Measurements from ENCODE around the gene AXL.
"Not testable (repeated sequence)": the region's sequence is repeated elsewhere in the genome, so short reads cannot be mapped to it uniquely, and the experiment has no call there.

Gene AXL

GRCh38 chr19:41195675-41196497 lies 23.1 kb upstream of the AXL start:
- no peak overlapping the region for H3K4me3 Mint-ChIP-seq
- H3K27me3 Mint-ChIP-seq (ENCODE audit: low read depth) = peaks cover 37% of the 10 kb centered on the region
- H3K9me3 Mint-ChIP-seq = no peaks in the 10 kb centered on the region
- peaks cover 3% of the 10 kb centered on the region for H3K36me3 Mint-ChIP-seq (ENCODE audit: low read depth)
- H3K27ac Mint-ChIP-seq = no peak overlapping the region
- H3K4me1 Mint-ChIP-seq (ENCODE audit: low read depth) = peaks cover 16% of the 10 kb centered on the region

- peaks cover 8% of the 10 kb centered on the region for H3K4me1 Mint-ChIP-seq (ENCODE audit: low read depth)
- H3K36me3 Mint-ChIP-seq (ENCODE audit: low read depth) = peaks cover under 1% of the 10 kb centered on the region
- no peaks in the 10 kb centered on the region for H3K9me3 Mint-ChIP-seq
- no peak overlapping the region for H3K27ac Mint-ChIP-seq
- H3K4me3 Mint-ChIP-seq = no peak overlapping the region
- peaks cover 18% of the 10 kb centered on the region for H3K27me3 Mint-ChIP-seq (ENCODE audit: low read depth)
Measured at GRCh38 chr19:41198559-41198958, 20.5 kb upstream of the AXL start.

DNA sequence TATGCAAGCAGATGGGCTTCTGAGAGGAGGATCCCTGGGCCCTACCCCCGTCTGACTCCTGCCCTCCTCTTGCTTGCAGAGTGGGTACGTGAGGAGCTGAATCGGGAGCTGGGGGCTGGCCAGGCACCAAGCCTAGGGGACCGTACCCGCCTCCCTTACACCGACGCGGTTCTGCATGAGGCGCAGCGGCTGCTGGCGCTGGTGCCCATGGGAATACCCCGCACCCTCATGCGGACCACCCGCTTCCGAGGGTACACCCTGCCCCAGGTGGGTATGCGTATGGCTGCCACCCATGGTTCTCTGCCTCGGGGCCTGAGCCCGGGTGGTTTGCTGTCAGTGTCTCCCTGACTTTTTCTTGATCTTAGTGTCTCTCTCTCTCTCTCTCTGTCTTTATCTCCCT lies 15.7 kb upstream of the AXL start:
- H3K36me3 Mint-ChIP-seq (ENCODE audit: low read depth) = peaks cover 2% of the 10 kb centered on the region
- no peak overlapping the region for H3K4me3 Mint-ChIP-seq
- H3K9me3 Mint-ChIP-seq = no peaks in the 10 kb centered on the region
- H3K27me3 Mint-ChIP-seq (ENCODE audit: low read depth) = no peaks in the 10 kb centered on the region
- H3K27ac Mint-ChIP-seq = no peak overlapping the region
- peaks cover 17% of the 10 kb centered on the region for H3K4me1 Mint-ChIP-seq (ENCODE audit: low read depth)

GRCh38 chr19:41204338-41204737 lies 14.7 kb upstream of the AXL start:
- H3K27me3 Mint-ChIP-seq (ENCODE audit: low read depth); H3K4me3 Mint-ChIP-seq; H3K9me3 Mint-ChIP-seq; H3K36me3 Mint-ChIP-seq (ENCODE audit: low read depth): not testable (repeated sequence)
- Mint-ChIP-seq H3K4me1 (ENCODE audit: low read depth) (peaks cover 17% of the 10 kb centered on the region), H3K27ac (peak overlapping the region; percentile 81)

GRCh38 chr19:41205995-41206394 lies 13.0 kb upstream of the AXL start:
- peaks cover 2% of the 10 kb centered on the region for H3K36me3 Mint-ChIP-seq (ENCODE audit: low read depth)
- no peaks in the 10 kb centered on the region for H3K27me3 Mint-ChIP-seq (ENCODE audit: low read depth)
- peaks cover 17% of the 10 kb centered on the region for H3K4me1 Mint-ChIP-seq (ENCODE audit: low read depth)
- no peaks in the 10 kb centered on the region for H3K9me3 Mint-ChIP-seq
- no peak overlapping the region for H3K4me3 Mint-ChIP-seq
- H3K27ac Mint-ChIP-seq = no peak overlapping the region

GRCh38 chr19:41206456-41206855 lies 12.6 kb upstream of the AXL start:
- Mint-ChIP-seq H3K27me3 (ENCODE audit: low read depth) (no peaks in the 10 kb centered on the region), H3K9me3 (no peaks in the 10 kb centered on the region)

DNA sequence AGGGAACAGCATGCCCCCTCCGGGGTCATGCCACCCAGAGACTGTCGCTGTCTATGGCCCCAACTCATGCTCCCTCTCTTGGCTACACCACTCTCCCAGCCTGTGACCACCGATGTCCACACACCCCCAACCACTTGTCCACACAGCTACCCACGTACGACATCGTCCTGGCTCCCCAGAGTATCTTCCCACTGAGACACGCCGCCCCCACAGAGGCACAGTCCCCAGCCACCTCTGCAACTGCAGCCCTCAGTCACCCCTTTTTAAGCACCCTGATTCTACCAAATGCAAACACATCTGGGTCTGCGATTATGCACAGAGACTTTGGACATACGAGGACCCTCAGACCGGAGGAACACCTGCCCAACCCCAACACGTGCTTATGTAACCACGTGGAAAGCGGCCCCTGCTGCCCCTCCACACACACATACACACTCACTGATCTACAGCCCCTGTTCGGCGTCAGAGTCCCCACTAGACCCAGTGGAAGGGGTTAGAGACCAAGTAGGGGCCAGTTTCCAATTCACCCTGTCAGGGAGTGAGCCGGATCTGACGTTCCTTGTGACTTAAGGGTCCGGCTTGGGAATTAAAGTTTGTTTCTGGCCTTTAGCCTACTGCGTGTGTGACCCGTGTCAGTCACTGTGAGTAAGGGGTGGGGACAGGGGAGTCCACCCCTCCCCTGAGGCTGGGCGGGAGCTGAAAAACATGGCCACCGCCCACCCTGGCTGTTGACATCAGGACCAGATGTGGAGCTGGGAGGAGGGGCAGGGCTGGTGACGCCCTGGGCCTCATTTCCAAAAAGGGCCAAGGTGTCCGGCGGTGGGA lies 11.9 kb upstream of the AXL start:
- peaks cover 17% of the 10 kb centered on the region for H3K4me1 Mint-ChIP-seq (ENCODE audit: low read depth)
- no peak overlapping the region for H3K27ac Mint-ChIP-seq
- peaks cover 2% of the 10 kb centered on the region for H3K36me3 Mint-ChIP-seq (ENCODE audit: low read depth)
- no peaks in the 10 kb centered on the region for H3K27me3 Mint-ChIP-seq (ENCODE audit: low read depth)
- no peak overlapping the region for H3K4me3 Mint-ChIP-seq
- H3K9me3 Mint-ChIP-seq = no peaks in the 10 kb centered on the region

More at GRCh38 chr19:41206456-41206855, 12.6 kb upstream of the AXL start:
- no peak overlapping the region for H3K4me3 Mint-ChIP-seq
- H3K27ac Mint-ChIP-seq = no peak overlapping the region
- H3K4me1 Mint-ChIP-seq (ENCODE audit: low read depth) = peaks cover 17% of the 10 kb centered on the region
- H3K36me3 Mint-ChIP-seq (ENCODE audit: low read depth) = peaks cover 2% of the 10 kb centered on the region

DNA sequence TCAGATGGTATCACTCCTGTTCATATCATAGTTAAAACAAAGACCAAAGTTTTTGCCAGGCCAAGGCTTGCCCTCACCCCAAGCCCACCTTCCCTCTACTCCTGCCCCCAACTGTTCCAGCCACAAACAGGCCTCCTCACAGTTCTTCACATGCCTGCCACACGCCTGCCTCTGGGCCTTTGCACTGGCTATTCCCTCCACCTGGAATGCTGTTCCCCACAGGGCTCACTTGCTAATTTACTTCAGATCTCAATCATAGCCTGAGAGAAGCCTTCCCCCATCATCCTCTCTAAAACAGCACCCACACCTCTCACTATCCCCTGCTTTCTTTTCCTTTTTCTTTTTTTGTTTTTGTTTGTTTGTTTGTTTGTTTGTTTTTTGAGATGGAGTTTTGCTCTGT lies 4.9 kb upstream of the AXL start:
- no peaks in the 10 kb centered on the region for H3K9me3 Mint-ChIP-seq
- no peak overlapping the region for H3K27ac Mint-ChIP-seq
- H3K27me3 Mint-ChIP-seq (ENCODE audit: low read depth) = peaks cover 28% of the 10 kb centered on the region

DNA sequence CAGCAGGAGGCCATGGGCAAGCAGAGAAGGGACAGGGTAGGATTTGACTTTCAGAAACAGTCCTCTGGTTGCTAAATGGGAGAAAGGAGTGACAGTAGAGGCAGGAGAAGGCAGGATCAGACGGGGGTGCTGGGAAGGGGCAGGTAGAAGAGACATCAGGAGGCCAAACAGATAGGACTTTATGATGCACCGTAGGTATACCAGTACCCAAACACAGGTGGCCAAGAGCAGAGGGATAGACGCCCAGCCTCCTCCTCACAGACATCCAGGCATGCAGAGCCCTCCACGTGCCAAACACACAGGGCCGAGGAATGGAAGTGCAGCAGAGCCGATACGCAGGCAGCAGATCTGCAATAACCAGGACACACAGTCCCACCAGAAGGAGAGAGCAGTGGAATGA lies 1.3 kb upstream of the AXL start:
- Mint-ChIP-seq H3K4me3 (no peak overlapping the region), H3K9me3 (no peaks in the 10 kb centered on the region), H3K4me1 (ENCODE audit: low read depth) (no peaks in the 10 kb centered on the region), H3K36me3 (ENCODE audit: low read depth) (peaks cover 2% of the 10 kb centered on the region), H3K27me3 (ENCODE audit: low read depth) (peaks cover 52% of the 10 kb centered on the region), H3K27ac (no peak overlapping the region)

More for the DNA sequence above, 4.9 kb upstream of the AXL start:
- no peak overlapping the region for H3K4me3 Mint-ChIP-seq
- no peaks in the 10 kb centered on the region for H3K36me3 Mint-ChIP-seq (ENCODE audit: low read depth)
- H3K4me1 Mint-ChIP-seq (ENCODE audit: low read depth) = no peaks in the 10 kb centered on the region

- H3K9me3 Mint-ChIP-seq = no peaks in the 10 kb centered on the region
- H3K4me1 Mint-ChIP-seq (ENCODE audit: low read depth) = no peaks in the 10 kb centered on the region
- H3K36me3 Mint-ChIP-seq (ENCODE audit: low read depth) = peaks cover 2% of the 10 kb centered on the region
- H3K27ac Mint-ChIP-seq = no peak overlapping the region
- H3K27me3 Mint-ChIP-seq (ENCODE audit: low read depth) = peaks cover 52% of the 10 kb centered on the region
- no peak overlapping the region for H3K4me3 Mint-ChIP-seq
Measured at GRCh38 chr19:41218249-41218614, 791 bp upstream of the AXL start.

DNA sequence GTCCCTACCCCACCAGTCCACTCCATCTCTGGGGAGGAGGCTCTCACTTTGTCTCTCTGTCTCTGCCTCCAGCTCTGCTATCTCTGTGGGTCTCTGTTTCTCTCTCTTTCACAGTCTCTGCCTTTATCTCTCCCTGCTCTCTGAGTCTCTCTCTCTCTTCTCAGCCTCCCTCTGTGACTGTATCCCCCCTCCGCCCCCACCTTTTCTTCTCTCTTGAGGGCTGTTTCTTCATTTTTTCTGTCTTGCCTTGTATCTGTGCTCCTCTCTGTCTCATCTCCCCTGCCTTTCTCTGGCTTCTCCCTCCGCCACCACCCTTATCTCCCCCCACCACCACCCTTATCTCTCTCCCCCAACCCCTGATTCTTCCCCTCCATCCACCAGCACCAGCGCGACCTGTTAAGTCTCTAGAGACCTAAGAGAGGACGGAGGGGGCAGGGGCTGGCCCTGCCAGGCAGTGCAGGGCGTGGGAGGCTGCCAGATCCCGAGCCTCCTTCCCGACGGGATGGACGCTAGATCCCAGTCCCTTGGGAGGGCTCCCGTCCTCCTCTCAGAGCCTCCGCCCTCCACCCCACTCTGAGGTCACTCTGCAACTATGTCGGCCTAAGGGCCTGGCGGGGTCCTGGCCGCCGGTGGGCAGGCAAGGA lies 1.0 kb downstream of the AXL start:
- H3K27ac Mint-ChIP-seq = no peak overlapping the region
- H3K9me3 Mint-ChIP-seq = no peaks in the 10 kb centered on the region
- peaks cover 61% of the 10 kb centered on the region for H3K27me3 Mint-ChIP-seq (ENCODE audit: low read depth)
- H3K36me3 Mint-ChIP-seq (ENCODE audit: low read depth) = peaks cover 2% of the 10 kb centered on the region
- H3K4me1 Mint-ChIP-seq (ENCODE audit: low read depth) = no peaks in the 10 kb centered on the region
- no peak overlapping the region for H3K4me3 Mint-ChIP-seq

DNA sequence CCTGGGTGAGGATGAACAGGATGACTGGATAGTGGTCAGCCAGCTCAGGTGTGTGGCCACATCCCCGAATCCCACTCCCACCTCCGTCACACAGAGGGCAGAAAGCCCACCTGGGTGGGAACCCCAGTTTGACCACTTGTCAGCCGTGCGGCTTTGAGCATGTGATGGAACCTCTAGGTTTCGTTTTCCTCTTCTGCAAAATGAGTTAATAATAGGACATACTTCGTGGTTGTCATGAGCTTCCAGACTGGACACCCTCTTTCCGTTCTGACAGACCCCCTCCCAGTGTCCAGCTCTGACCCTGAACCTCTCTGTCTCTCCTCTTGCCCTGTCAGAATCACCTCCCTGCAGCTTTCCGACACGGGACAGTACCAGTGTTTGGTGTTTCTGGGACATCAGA lies 1.8 kb downstream of the AXL start:
- Mint-ChIP-seq H3K27me3 (ENCODE audit: low read depth) (peaks cover 67% of the 10 kb centered on the region), H3K9me3 (no peaks in the 10 kb centered on the region)

GRCh38 chr19:41221514-41222205 lies 2.6 kb downstream of the AXL start:
- H3K36me3 Mint-ChIP-seq (ENCODE audit: low read depth) = peaks cover 2% of the 10 kb centered on the region
- H3K9me3 Mint-ChIP-seq = no peaks in the 10 kb centered on the region
- H3K27me3 Mint-ChIP-seq (ENCODE audit: low read depth) = peaks cover 60% of the 10 kb centered on the region
- H3K4me1 Mint-ChIP-seq (ENCODE audit: low read depth) = peaks cover 8% of the 10 kb centered on the region
- H3K4me3 Mint-ChIP-seq = no peak overlapping the region
- H3K27ac Mint-ChIP-seq = no peak overlapping the region

More for the DNA sequence above, 1.8 kb downstream of the AXL start:
- Mint-ChIP-seq H3K4me3 (no peak overlapping the region), H3K27ac (no peak overlapping the region), H3K36me3 (ENCODE audit: low read depth) (peaks cover 2% of the 10 kb centered on the region), H3K4me1 (ENCODE audit: low read depth) (peaks cover 5% of the 10 kb centered on the region)

GRCh38 chr19:41222240-41222639 lies 3.2 kb downstream of the AXL start:
- Mint-ChIP-seq H3K27ac (no peak overlapping the region), H3K27me3 (ENCODE audit: low read depth) (peaks cover 54% of the 10 kb centered on the region), H3K9me3 (no peaks in the 10 kb centered on the region), H3K4me1 (ENCODE audit: low read depth) (peaks cover 13% of the 10 kb centered on the region), H3K4me3 (no peak overlapping the region), H3K36me3 (ENCODE audit: low read depth) (peaks cover 2% of the 10 kb centered on the region)

Data from T-helper 1 cell treated with Interleukin-12 subunit alpha and Interleukin-12 subunit beta and Interleukin-4 antibody, amounts not matched to agents 30 μg/mL and 1 μg/mL, for 36 hours (primary cell).